ENCODE data around the gene CEP63. TPM values are rescaled to one million over a fixed set of nuclear protein-coding genes. Genes with fewer than 3 reads are reported as not detected.

CEP63 gene
- total RNA-seq, 2 experiments from 2014 or later = 18.0 to 19.4 TPM

DNA sequence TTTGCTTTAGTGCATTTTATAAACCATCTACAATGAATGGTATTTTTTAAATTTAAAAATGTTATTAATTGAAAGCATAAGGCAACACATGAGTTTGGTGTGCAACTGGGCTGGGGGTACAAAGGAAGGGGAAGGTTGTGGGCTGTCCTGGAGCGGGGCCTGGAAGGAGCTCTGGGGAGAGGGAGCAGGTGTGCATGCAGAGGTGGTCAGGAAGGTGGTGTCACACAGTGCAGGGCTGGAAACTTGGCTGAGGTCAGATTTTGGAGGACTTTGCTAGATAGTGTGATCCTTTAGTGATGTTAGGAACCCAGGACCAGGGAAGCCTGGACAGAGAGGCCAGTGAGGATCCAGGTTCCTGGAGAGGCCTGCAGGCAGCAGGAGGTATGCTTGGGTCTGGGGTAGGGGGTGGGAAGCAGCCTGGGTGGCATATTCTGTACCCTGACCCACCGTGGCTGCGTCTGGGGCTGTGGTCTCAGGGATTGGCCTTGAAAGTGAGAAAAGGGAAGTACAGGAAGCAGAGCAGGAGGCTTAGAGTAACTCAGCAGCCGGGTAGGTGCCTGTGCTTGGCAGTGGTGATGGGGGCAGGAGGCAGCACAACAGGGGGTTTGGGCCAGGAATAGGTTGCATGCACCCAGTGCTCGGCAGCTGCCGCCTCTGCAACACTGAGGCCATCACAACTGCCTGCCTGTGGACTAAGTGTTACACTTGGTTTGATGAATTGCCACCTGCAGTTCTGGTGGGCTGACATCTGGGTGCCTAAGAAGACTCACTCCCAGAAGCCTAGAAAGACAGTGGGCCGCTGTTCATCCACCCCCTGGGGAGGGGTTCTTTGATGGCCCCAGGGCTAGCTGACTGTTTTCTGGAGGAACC is 132.0 kb downstream of the CEP63 start:
- POLR2A ChIA-PET = no interaction called here

DNA sequence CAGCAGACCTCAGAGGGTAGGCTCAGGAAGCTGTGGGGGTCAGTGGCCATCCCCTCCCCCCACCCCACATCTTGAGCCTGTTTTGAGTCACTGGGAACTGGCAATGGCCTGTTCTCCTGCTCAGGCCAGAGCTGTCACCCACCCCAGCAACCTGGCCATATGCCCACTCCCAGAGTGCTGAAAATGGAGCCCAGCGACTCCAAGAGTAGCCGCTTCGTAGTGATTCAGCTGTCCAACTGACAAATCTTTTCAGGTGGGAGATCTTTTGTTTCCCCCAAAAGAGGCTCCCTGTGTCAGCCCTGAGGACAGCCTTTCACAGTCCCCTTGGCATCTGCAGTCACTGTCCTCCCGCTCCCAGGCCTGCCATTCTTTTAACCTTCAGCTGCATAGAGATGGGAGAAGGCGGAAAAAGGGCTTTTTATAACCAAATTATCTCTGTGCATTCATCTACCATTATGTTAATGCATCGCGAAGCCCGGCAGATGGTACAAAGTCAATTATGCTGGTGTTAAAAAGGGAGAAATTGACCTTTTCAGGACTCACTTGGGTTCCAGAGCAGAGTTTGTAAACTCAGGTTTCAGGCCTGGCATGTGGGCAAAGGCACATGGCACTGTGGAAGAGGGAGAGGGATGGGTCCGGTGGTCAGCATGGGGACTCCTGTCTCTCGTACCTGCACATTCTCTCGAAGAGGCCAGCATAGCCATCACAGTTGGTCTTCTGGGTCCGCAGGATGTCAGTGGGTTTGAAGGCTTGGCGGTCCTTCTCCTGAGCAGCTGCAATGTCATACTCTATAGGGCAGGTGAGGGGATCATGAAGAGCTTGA is 132.8 kb downstream of the CEP63 start:
- CTCF ChIA-PET = no interaction called here
- POLR2A ChIA-PET = no interaction called here

More for the DNA sequence above, 132.0 kb downstream of the CEP63 start:
- CTCF ChIA-PET = no interaction called here

DNA sequence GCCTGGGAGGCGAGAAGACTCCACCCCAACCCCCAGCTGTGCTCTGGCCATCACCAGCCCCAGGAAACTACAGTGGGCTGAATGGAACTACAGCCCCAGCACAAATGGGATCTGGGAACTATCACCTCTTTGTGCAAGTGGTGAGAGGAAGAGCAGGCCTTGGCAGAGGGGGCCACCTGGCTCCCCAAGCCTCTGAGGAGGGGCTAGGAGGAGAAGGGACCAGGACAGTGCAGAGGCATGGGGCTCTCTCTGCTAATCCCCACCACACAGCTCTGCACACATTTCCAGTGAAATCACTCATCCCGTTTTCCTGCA is 133.4 kb downstream of the CEP63 start:
- ChIA-PET POLR2A (no interaction called here), CTCF (no interaction called here)

- ChIA-PET POLR2A (no interaction called here), CTCF (no interaction called here)
Measured at GRCh38 chr3:134619884-134620445, 134.1 kb downstream of the CEP63 start.

GRCh38 chr3:134620476-134621115 is 134.7 kb downstream of the CEP63 start:
- ChIA-PET POLR2A (no interaction called here), CTCF (interaction anchor here (0.6 kb wide), 1 partner anchor 53 kb away, joined by 3 read pairs; no protein-coding TSS in a partner anchor)

- ChIA-PET CTCF (no interaction called here), POLR2A (no interaction called here)
Measured at GRCh38 chr3:134621854-134622253, 136.0 kb downstream of the CEP63 start.

GRCh38 chr3:134622806-134623365 is 137.0 kb downstream of the CEP63 start:
- ChIA-PET POLR2A (no interaction called here), CTCF (no interaction called here)

DNA sequence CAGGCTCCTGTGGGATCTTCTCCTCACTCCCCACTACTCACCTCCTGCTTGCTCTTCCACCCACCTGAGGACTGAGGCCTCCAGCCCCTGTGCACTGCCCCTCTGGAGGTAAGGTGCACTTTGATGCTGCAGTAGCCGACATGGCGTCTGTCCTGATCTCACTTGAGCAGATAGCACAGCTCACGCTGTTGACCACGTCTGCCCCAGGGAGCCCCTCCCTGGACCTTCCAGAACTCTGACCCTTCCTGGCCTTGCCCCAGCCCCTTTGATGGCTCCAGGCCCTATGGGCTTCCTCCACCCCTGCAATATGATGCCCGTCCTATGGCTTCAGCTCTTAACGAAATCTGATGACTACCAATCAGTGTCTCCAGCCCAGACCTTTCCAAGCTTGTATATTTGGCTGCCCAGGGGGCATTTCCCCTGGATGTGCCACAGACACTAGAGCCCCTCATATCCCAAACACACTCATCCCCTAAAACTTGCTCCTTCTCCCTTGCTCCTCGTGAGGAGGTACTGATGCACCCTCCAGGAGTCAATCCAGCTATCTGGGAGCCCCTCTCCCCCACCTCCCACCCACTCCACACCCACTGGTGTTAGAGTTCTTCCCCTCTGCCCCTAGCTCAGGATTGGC is 137.9 kb downstream of the CEP63 start:
- POLR2A ChIA-PET = no interaction called here
- CTCF ChIA-PET = no interaction called here

Other genes starting within 250 kb of the CEP63 start
- 10 to 100 TPM; 19.2 to 21.4 TPM for gene RYK, start 235.2 kb upstream of the CEP63 start, total RNA-seq
- not detected for gene AMOTL2, start 111.6 kb upstream of the CEP63 start, total RNA-seq
- 10 to 100 TPM; 31.5 to 32.2 TPM for gene ANAPC13, start 72 bp upstream of the CEP63 start, total RNA-seq
- not detected for gene KY, start 165.0 kb downstream of the CEP63 start, total RNA-seq